Measurements from ENCODE around the gene APBA2. TPM values are rescaled to one million over a fixed set of nuclear protein-coding genes. Genes with fewer than 3 reads are reported as not detected.

APBA2 gene
- total and polyA plus RNA-seq, 2 of the 4 experiments (the other 2 are of a cell fraction), result 21.7 to 33.0 TPM

- no TSS peak for BruUV-seq (replicated peaks)
- TF ChIP-seq SMC3 (IDR thresholded peaks at IDR 0.05; ENCODE audit: low read depth, low read length) (no peak), MAFK (IDR thresholded peaks at IDR 0.05; ENCODE audit: low read depth, low read length) (no peak), CHD1 (IDR thresholded peaks at IDR 0.05; ENCODE audit: low read depth, low read length) (no peak), RAD21 (IDR thresholded peaks at IDR 0.05; ENCODE audit: low read length) (no peak), RFX5 (IDR thresholded peaks at IDR 0.05; ENCODE audit: low read depth, low read length) (no peak), USF2 (IDR thresholded peaks at IDR 0.05; ENCODE audit: low read depth, low read length) (no peak), FOS (IDR thresholded peaks at IDR 0.05; ENCODE audit: low read depth, low read length) (no peak), MXI1 (IDR thresholded peaks at IDR 0.05; ENCODE audit: borderline replicate concordance, low read depth, low read length) (no peak), BHLHE40 (IDR thresholded peaks at IDR 0.05; ENCODE audit: low read depth, low read length) (no peak), POLR2A (IDR thresholded peaks at IDR 0.05; ENCODE audit: low read depth, low read length) (no peak), ELK1 (IDR thresholded peaks at IDR 0.05; ENCODE audit: borderline replicate concordance, low read depth, low read length) (no peak), RCOR1 (IDR thresholded peaks at IDR 0.05; ENCODE audit: insufficient replicate concordance, low read length) (no peak), MAZ (IDR thresholded peaks at IDR 0.05; ENCODE audit: borderline replicate concordance, low read depth, low read length) (no peak)
- WGBS, 2 experiments (ENCODE audit: extremely low coverage in 2 of 2, insufficient read length in 1 of 2), result no CpG with 5 or more reads among the region's 4 CpGs
Measured at GRCh38 chr15:29083161-29083560, 197.4 kb downstream of the APBA2 start.

More at GRCh38 chr15:29083161-29083560, 197.4 kb downstream of the APBA2 start:
- intact Hi-C loops (cut with micrococcal nuclease), result loop anchor here (10.0 kb wide), 2 partner anchors 68 to 98 kb away; no protein-coding TSS in a partner anchor
- Histone ChIP-seq H3K36me3 (ENCODE audit: control insufficient read depth, insufficient read depth, low read length) (no peaks in the 10 kb centered on the region; the same call in 1 of the 2 replicates), H3K27me3 (ENCODE audit: control insufficient read depth, insufficient read depth, low read length) (no peaks in the 10 kb centered on the region), H2BK120ac (ENCODE audit: low read depth, low read length) (no peak overlapping the region), H2AFZ (replicated peaks; ENCODE audit: low read length, poor library complexity) (no peak overlapping the region), H2BK15ac (ENCODE audit: low read depth, low read length) (no peak overlapping the region), H3K9ac (ENCODE audit: low read depth, low read length) (no peak overlapping the region), H4K8ac (ENCODE audit: low read depth in 2 of 2, low read length in 2 of 2) (no peak overlapping the region), H3K27ac (ENCODE audit: insufficient read depth, low read length) (no peak overlapping the region), H4K91ac (ENCODE audit: insufficient read depth, low read depth, low read length) (no peak overlapping the region), H2AK5ac (ENCODE audit: low read depth, low read length) (no peak overlapping the region), H3K9me1 (ENCODE audit: insufficient read depth, low read length) (peaks cover 4% of the 10 kb centered on the region; the same call in 1 of the 2 replicates), H3K4me2 (ENCODE audit: low read depth, low read length) (no peak overlapping the region), H3K4ac (ENCODE audit: low read depth, low read length) (no peak overlapping the region), H2BK5ac (ENCODE audit: low read depth, low read length, poor library complexity, severe bottlenecking) (no peak overlapping the region), H3K4me1 (ENCODE audit: control insufficient read depth, insufficient read depth, low read length) (no peaks in the 10 kb centered on the region), H2AK9ac (replicated peaks; ENCODE audit: low read depth, low read length, poor library complexity) (no peak overlapping the region), H4K5ac (ENCODE audit: low read depth, low read length) (no peak overlapping the region), H4K20me1 (ENCODE audit: insufficient read depth, low read length) (no peaks in the 10 kb centered on the region), H3K18ac (ENCODE audit: low read depth, low read length) (no peak overlapping the region), H3K23ac (ENCODE audit: low read depth, low read length) (no peak overlapping the region), H3K79me1 (ENCODE audit: low read depth in 1 of 2, low read length in 2 of 2) (no peaks in the 10 kb centered on the region), H3K56ac (ENCODE audit: extremely low read depth, insufficient read depth, low read length) (no peak overlapping the region), H3K9me3 (ENCODE audit: control insufficient read depth, insufficient read depth, low read length) (no peaks in the 10 kb centered on the region), H3K14ac (replicated peaks; ENCODE audit: low read depth, low read length) (no peak overlapping the region), H2BK20ac (ENCODE audit: low read depth, low read length) (no peak overlapping the region), H3K4me3 (ENCODE audit: insufficient read depth, low read depth, low read length) (no peak overlapping the region)
- CTCF ChIA-PET, result interaction anchor here (1.4 to 1.9 kb wide), 2 partner anchors 19 to 21 kb away, joined by 4 to 5 read pairs; no protein-coding TSS in a partner anchor
- in situ Hi-C loops (cut with MboI; ENCODE audit: low sequenced_read_pairs), result no loop called here
- no peak for ATAC-seq (ENCODE audit: low read depth)
- DNase-seq, result no peak
- dilution Hi-C loops (cut with HindIII; ENCODE audit: low sequenced_read_pairs, unreplicated experiment), result no loop called here
- POLR2A ChIA-PET (ENCODE audit: unreplicated experiment), result no interaction called here
